Measurements from ENCODE around the gene METTL16.

- TF ChIP-seq CTCF (IDR thresholded peaks at IDR 0.05): no peak
- TF ChIP-seq EZH2 (IDR thresholded peaks at IDR 0.05; ENCODE audit: borderline replicate concordance, insufficient read depth, low read depth, low read length, poor library complexity, severe bottlenecking): no peak
Observed at GRCh38 chr17:2517539-2517938, 5.9 kb upstream of the METTL16 start.

Measured in B cell (primary cell).